Astrocyte (in vitro differentiated cells and primary cell): ENCODE data around the gene FOXD1.

Source experiments
- EZH2 ChIP-seq: IDR thresholded peaks from 2 replicates; pipeline ENCODE4 v1.6.1; 2012; ENCODE audit warnings: mild to moderate bottlenecking, low read length, inconsistent platforms; ENCODE audit not compliant: insufficient read depth
- TF ChIP-seq, protein P1 (sequence below): IDR thresholded peaks from 2 replicates; pipeline ENCODE4 v1.5.1; 2011; ENCODE audit warnings: low read depth, mild to moderate bottlenecking, inconsistent platforms, low read length, moderate library complexity; ENCODE audit not compliant: insufficient read depth

- TF ChIP-seq, protein P1, sequence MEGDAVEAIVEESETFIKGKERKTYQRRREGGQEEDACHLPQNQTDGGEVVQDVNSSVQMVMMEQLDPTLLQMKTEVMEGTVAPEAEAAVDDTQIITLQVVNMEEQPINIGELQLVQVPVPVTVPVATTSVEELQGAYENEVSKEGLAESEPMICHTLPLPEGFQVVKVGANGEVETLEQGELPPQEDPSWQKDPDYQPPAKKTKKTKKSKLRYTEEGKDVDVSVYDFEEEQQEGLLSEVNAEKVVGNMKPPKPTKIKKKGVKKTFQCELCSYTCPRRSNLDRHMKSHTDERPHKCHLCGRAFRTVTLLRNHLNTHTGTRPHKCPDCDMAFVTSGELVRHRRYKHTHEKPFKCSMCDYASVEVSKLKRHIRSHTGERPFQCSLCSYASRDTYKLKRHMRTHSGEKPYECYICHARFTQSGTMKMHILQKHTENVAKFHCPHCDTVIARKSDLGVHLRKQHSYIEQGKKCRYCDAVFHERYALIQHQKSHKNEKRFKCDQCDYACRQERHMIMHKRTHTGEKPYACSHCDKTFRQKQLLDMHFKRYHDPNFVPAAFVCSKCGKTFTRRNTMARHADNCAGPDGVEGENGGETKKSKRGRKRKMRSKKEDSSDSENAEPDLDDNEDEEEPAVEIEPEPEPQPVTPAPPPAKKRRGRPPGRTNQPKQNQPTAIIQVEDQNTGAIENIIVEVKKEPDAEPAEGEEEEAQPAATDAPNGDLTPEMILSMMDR = peak; percentile 10
- no peak for TF ChIP-seq EZH2
Observed at GRCh38 chr5:73434461-73434860, 14.1 kb downstream of the FOXD1 start.
